Fibroblast of lung (primary cell): ENCODE results near the gene ZBTB8A.

Experiments
- CTCF ChIP-seq, 2 donors: IDR thresholded peaks in 1 of 2; conservative IDR thresholded peaks in 1 of 2; 1 replicate in 1 of 2; 2 replicates in 1 of 2; pipeline ENCODE4 v1.5.1; 2011 to 2012; ENCODE audit warnings: low read length in 2 of 2, control low read depth in 1 of 2, inconsistent platforms in 1 of 2, low read depth in 1 of 2, mild to moderate bottlenecking in 1 of 2
- EZH2 ChIP-seq: IDR thresholded peaks from 2 replicates; pipeline ENCODE4 v1.5.1; 2012; ENCODE audit warnings: low read length, control low read depth, mild to moderate bottlenecking; ENCODE audit errors: missing control alignments

- no peak for TF ChIP-seq EZH2
- TF ChIP-seq CTCF (conservative IDR thresholded peaks at IDR 0.05 in 1 of 2, IDR thresholded peaks at IDR 0.05 in 1 of 2; ENCODE audit: low read depth in 1 of 2, low read length in 2 of 2), result no peak
Observed at GRCh38 chr1:32518976-32519375, 20.3 kb upstream of the ZBTB8A start.
